Esophagus muscularis mucosa (tissue), 4 donors: ENCODE data around the gene OSBP2. TPM values are rescaled to one million over a fixed set of nuclear protein-coding genes. Genes with fewer than 3 reads are reported as not detected.

ENCODE experiments used
- DNase-seq: peaks from one replicate; pipeline ENCODE4 v3.0.0-alpha.2; 2017; ENCODE audit errors: extremely low spot score
- H3K27ac ChIP-seq, 4 donors: fragments of 200-600 bp; sonication (generic); replicated peaks in 1 of 4; 1 replicate in 3 of 4; 2 replicates in 1 of 4; pipeline ENCODE4 v1.5.1; 2016 to 2019; ENCODE audit warnings: mild to moderate bottlenecking in 1 of 4
- H3K27me3 ChIP-seq, 4 donors: fragments of 200-600 bp; sonication (generic); one replicate each; pipeline versions ENCODE4 v1.5.1 to v1.6.0; 2016 to 2019
- H3K36me3 ChIP-seq, 4 donors: fragments of 200-600 bp; sonication (generic); one replicate each; pipeline ENCODE4 v1.5.1; 2016 to 2019
- H3K4me1 ChIP-seq, 4 donors: fragments of 200-600 bp; sonication (generic); one replicate each; pipeline ENCODE4 v1.5.1; 2016 to 2019
- H3K4me3 ChIP-seq, 4 donors: fragments of 200-600 bp; sonication (generic); 1 replicate in 2 of 4; 2 replicates in 2 of 4; pipeline ENCODE4 v1.5.1; 2016 to 2019; ENCODE audit warnings: mild to moderate bottlenecking in 4 of 4, moderate library complexity in 1 of 4
- H3K9me3 ChIP-seq, 4 donors: fragments of 200-600 bp; sonication (generic); 1 replicate in 3 of 4; 2 replicates in 1 of 4; pipeline ENCODE4 v1.5.1; 2016 to 2019
- CTCF ChIP-seq, 3 experiments: fragments of 200-600 bp in 2 of 3; fragments of 450-650 bp in 1 of 3; sonication (generic) in 2 of 3; IDR thresholded peaks; one replicate each; pipeline ENCODE4 v1.5.1; 2017 to 2019; ENCODE audit warnings: antibody characterized with exemption in 3 of 3, mild to moderate bottlenecking in 2 of 3, moderate library complexity in 1 of 3
- EP300 ChIP-seq: sonication (generic); formaldehyde crosslinking; IDR thresholded peaks from one replicate; pipeline ENCODE4 v1.6.1; 2017; ENCODE audit warnings: antibody characterized with exemption
- POLR2A ChIP-seq: fragments of 450-650 bp; IDR thresholded peaks from one replicate; pipeline ENCODE4 v1.6.1; 2017; ENCODE audit warnings: antibody characterized with exemption, moderate library complexity, mild to moderate bottlenecking, low read depth
- POLR2AphosphoS5 ChIP-seq, 2 donors: sonication (generic); formaldehyde crosslinking; IDR thresholded peaks; one replicate each; pipeline ENCODE4 v1.6.1; 2017; ENCODE audit warnings: antibody characterized with exemption in 2 of 2
- WGBS: methylation state at CpG from one replicate; pipeline ENCODE4 v1.1.5; 2018; 5-methylcytosine and 5-hydroxymethylcytosine counted together
- intact Hi-C: fragments of 100-400 bp; cut with DNase I; formaldehyde crosslinking; loops from one replicate; pipeline ENCODE4 v1.15.1; 2023
- total RNA-seq, 4 donors: library from RNA; depleted of rRNA; stranded (reverse); fragments of >200 nt; gene quantifications; one replicate each; pipeline versions ENCODE4 v1.1.0 to v1.2.1, GENCODE V29; 2016

The OSBP2 gene
- total RNA-seq, 4 donors from 2014 or later, result 0.42 to 4.6 (median 2.9) TPM

DNA sequence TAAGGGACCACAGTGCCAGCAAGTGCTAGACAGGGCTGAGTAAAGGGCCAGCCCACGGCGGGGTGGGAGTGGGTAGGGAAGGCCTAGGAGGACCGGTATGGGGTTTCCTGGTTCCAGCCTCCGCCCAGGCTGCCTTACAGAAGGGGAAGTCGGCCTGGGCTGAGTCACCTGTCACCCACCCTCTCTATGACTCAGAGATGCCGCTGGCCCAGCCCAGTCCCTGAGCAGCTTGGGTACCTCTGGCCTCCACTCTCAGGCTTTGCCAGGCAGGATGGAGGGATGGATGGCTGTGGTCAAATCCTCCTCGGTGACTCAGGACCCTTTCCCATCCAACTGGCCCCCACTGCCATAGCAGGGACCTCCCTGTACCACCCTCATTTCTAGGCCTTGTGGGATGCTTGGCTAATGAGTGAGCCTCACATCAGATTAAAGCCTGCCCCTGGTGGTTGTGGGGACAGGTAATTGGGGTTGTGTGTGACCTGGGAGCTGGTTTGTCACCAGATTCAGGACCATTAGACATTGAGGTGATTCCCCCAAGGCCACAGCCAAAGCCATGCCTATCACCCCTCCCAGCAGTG lies 45.2 kb upstream of the OSBP2 start:
- no peak overlapping the region for H3K27ac ChIP-seq
- WGBS, result 69% methylated on average over 4 of the region's 7 CpGs
- intact Hi-C loops, result no loop called here
- no peaks in the 10 kb centered on the region for H3K9me3 ChIP-seq
- H3K36me3 ChIP-seq, result peaks cover 4 to 21% (median 14%) of the 10 kb centered on the region in 4 donors
- TF ChIP-seq POLR2AphosphoS5 (IDR thresholded peaks at IDR 0.05) (peak in 1 of 2 donors; percentile 53), POLR2A (no peak)
- no peak for DNase-seq
- no peak overlapping the region for H3K4me3 ChIP-seq
- peaks cover 6 to 23% (median 14%) of the 10 kb centered on the region in 4 donors for H3K4me1 ChIP-seq
- H3K27me3 ChIP-seq, result no peaks in the 10 kb centered on the region

- WGBS, result 73% methylated on average over 5 of the region's 5 CpGs
- intact Hi-C loops, result no loop called here
- no peaks in the 10 kb centered on the region for H3K27me3 ChIP-seq
- no peak overlapping the region for H3K4me3 ChIP-seq
- H3K36me3 ChIP-seq, result peaks cover 4 to 21% (median 14%) of the 10 kb centered on the region in 4 donors
- TF ChIP-seq CTCF (IDR thresholded peaks at IDR 0.05) (no peak), EP300 (no peak), POLR2AphosphoS5 (IDR thresholded peaks at IDR 0.05) (no peak), POLR2A (no peak)
- no peaks in the 10 kb centered on the region for H3K9me3 ChIP-seq
- peaks cover 6 to 21% (median 14%) of the 10 kb centered on the region in 4 donors for H3K4me1 ChIP-seq
- no peak for DNase-seq
- peak overlapping the region in 1 of 4 donors; percentile 27 for H3K27ac ChIP-seq
Measured at GRCh38 chr22:30650508-30651116, 44.1 kb upstream of the OSBP2 start.

DNA sequence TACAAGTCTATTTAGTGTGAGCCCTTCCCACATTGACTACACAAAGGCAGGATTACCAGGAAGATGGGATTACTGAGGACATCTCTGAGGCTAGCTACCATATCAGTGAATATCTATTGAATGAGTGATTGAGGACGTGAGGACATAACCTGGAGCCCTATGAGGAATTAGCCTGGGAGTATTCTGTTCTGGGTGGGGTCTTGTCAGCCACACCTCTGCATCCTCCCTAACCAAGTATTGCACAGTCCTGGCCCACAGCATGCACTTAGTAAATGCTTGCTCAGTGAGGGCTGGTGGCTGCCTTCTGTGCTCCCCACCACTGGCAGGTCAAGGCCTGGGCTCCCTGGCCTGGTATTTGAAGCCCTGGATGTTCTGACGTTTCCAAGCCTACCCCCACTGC lies 41.8 kb upstream of the OSBP2 start:
- TF ChIP-seq POLR2A (no peak), CTCF (IDR thresholded peaks at IDR 0.05) (no peak), EP300 (no peak), POLR2AphosphoS5 (IDR thresholded peaks at IDR 0.05) (no peak)
- no peak for DNase-seq
- H3K4me3 ChIP-seq, result no peak overlapping the region
- H3K4me1 ChIP-seq, result peaks cover 6 to 21% (median 14%) of the 10 kb centered on the region in 4 donors
- H3K27me3 ChIP-seq, result no peaks in the 10 kb centered on the region
- 83% methylated on average over 2 of the region's 2 CpGs for WGBS
- no peak overlapping the region for H3K27ac ChIP-seq
- H3K9me3 ChIP-seq, result no peaks in the 10 kb centered on the region
- H3K36me3 ChIP-seq, result peaks cover 0 to 6% (median 3%) of the 10 kb centered on the region in 4 donors
- intact Hi-C loops, result no loop called here

- 95% methylated on average over 14 of the region's 14 CpGs for WGBS
- H3K4me1 ChIP-seq, result peaks cover 6 to 15% (median 12%) of the 10 kb centered on the region in 4 donors
- intact Hi-C loops, result no loop called here
Measured at GRCh38 chr22:30654361-30654760, 40.3 kb upstream of the OSBP2 start.

More at GRCh38 chr22:30654361-30654760, 40.3 kb upstream of the OSBP2 start:
- DNase-seq, result no peak
- H3K27ac ChIP-seq, result no peak overlapping the region
- H3K27me3 ChIP-seq, result no peaks in the 10 kb centered on the region
- no peaks in the 10 kb centered on the region for H3K9me3 ChIP-seq
- peaks cover 0 to 5% (median 2%) of the 10 kb centered on the region in 4 donors for H3K36me3 ChIP-seq
- no peak overlapping the region for H3K4me3 ChIP-seq
- TF ChIP-seq EP300 (no peak), POLR2A (no peak), CTCF (IDR thresholded peaks at IDR 0.05) (no peak), POLR2AphosphoS5 (IDR thresholded peaks at IDR 0.05) (no peak)
